HG02763 (cell line): ENCODE results near the gene BCDIN3D.
"Not testable (repeated sequence)": the region's sequence is repeated elsewhere in the genome, so short reads cannot be mapped to it uniquely, and the experiment has no call there.

Source experiments
- ATAC-seq: cut with Tn5 transposase; IDR thresholded peaks from one replicate; pipeline ENCODE4 v1.9.1; 2021; ENCODE audit warnings: mild to moderate bottlenecking, moderate library complexity; ENCODE audit not compliant: unreplicated experiment

The BCDIN3D gene

GRCh38 chr12:49863946-49864797 is 21.3 kb upstream of the BCDIN3D start:
- ATAC-seq: no peak

GRCh38 chr12:49860921-49861320 is 18.0 kb upstream of the BCDIN3D start:
- ATAC-seq: not testable (repeated sequence)

- ATAC-seq: not testable (repeated sequence)
Measured at GRCh38 chr12:49855890-49856289, 13.0 kb upstream of the BCDIN3D start.

- ATAC-seq: no peak
Measured at GRCh38 chr12:49854976-49855375, 12.1 kb upstream of the BCDIN3D start.

GRCh38 chr12:49853671-49854070 is 10.8 kb upstream of the BCDIN3D start:
- no peak for ATAC-seq

GRCh38 chr12:49847161-49847560 is 4.3 kb upstream of the BCDIN3D start:
- no peak for ATAC-seq

GRCh38 chr12:49846032-49846431 is 3.1 kb upstream of the BCDIN3D start:
- ATAC-seq: no peak

GRCh38 chr12:49843876-49844437 is 1.1 kb upstream of the BCDIN3D start:
- no peak for ATAC-seq

- ATAC-seq: no peak
Measured at GRCh38 chr12:49843411-49843810, 505 bp upstream of the BCDIN3D start.

GRCh38 chr12:49838973-49839633 is 3.8 kb downstream of the BCDIN3D start:
- ATAC-seq: no peak

- ATAC-seq: no peak
Measured at GRCh38 chr12:49832836-49833421, 10.0 kb downstream of the BCDIN3D start.

GRCh38 chr12:49831717-49832116 is 11.2 kb downstream of the BCDIN3D start:
- no peak for ATAC-seq

- peak; percentile 90 for ATAC-seq
Measured at GRCh38 chr12:49828133-49829091, 14.5 kb downstream of the BCDIN3D start, which contains the start of gene NCKAP5L. TSS of gene NCKAP5L (minus strand) at chr12:49828413. CDS start at chr12:49804044, 24,369 bp downstream.

GRCh38 chr12:49827401-49828099 is 15.4 kb downstream of the BCDIN3D start:
- ATAC-seq: no peak

GRCh38 chr12:49827051-49827400 is 15.9 kb downstream of the BCDIN3D start:
- ATAC-seq: no peak

GRCh38 chr12:49825971-49826421 is 16.9 kb downstream of the BCDIN3D start:
- no peak for ATAC-seq

GRCh38 chr12:49825360-49825970 is 17.4 kb downstream of the BCDIN3D start:
- no peak for ATAC-seq

GRCh38 chr12:49824895-49825294 is 18.0 kb downstream of the BCDIN3D start:
- no peak for ATAC-seq

GRCh38 chr12:49824416-49824815 is 18.5 kb downstream of the BCDIN3D start:
- ATAC-seq: no peak
